ENCODE measurements around the gene EFEMP2. TPM values are rescaled to one million over a fixed set of nuclear protein-coding genes. Genes with fewer than 3 reads are reported as not detected.

The EFEMP2 gene
- polyA plus RNA-seq, result 1 to 10 TPM; 1.6 to 6.3 (median 3.6) TPM

DNA sequence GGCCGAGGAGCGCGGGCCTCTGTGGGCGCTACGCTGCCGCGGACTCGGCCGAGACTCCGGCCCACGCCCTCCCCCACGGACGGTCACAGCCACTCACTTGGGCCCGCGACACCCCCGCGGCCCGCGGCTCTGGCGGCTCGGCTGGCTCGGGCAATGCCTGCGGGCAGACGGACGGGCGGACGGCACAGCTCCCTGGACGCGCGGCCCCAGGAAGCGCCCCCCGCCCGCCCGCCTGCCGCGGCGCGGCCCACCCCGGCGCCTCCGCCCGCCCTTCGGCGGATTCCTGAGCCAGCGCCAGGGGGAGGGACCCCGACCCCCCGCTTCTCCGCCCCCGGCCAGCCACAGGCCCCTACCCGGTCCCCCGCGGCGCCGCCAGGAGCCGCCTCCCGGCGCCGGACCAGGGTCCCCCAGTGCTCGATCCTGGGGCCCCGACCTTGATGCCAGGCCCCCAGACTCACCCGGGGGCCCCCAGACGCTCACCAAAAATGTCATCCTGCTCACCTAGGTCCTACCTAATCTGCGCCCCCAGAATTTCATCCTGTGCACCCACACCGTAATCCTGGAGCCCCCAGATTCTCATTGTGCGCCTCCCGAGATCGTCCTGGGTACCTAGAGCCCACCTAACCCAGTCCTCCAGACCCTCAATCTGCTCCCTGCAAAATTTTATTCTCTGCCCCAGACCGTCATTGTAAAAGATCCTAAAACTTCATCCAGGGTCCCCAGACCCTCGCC is at the start of gene EFEMP2:
Gene EFEMP2 (minus strand): TSS at position 215 of the 732 bp plus-strand sequence. CDS start 446 bp downstream, outside the sequence.
- H3K27ac Mint-ChIP-seq, result peak within 1 kb of the TSS; percentile 76 to 92 (median 86)
- H3K9me3 Mint-ChIP-seq, result no peaks in the 10 kb centered on the region
- H3K36me3 Mint-ChIP-seq, result no peaks in the 10 kb centered on the region
- H3K27me3 Mint-ChIP-seq (ENCODE audit: low read depth in 3 of 3), result peaks cover 0 to 8% (median 0%) of the 10 kb centered on the region in 3 donors
- H3K4me3 Mint-ChIP-seq, result peak within 1 kb of the TSS; percentile 77 to 94 (median 89)
- H3K4me1 Mint-ChIP-seq, result peaks cover 23 to 45% of the 10 kb centered on the region in 2 donors
- DNase-seq, result no peak

DNA sequence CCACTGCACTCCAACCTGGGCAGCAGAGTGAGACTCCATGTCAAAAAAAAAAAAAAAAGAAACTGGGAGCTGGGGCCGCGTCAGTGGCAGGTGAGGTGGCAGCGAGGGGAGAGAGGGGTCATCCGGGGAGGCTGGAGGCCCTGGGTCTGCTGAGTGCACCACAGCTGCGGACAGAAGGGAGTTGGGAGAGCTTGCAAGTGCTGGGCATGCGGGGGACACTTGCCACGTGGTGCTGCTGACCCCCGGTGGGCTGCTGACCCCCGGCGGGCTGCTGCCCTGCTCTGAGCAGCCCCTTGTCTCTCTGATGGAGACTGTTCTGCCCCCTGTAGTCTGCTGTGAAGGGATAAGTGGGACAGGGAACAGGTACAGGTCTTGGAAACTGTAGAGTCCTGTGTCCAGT is 49.3 kb upstream of the EFEMP2 start:
- peaks cover 2 to 15% (median 4%) of the 10 kb centered on the region in 3 donors for H3K27me3 Mint-ChIP-seq (ENCODE audit: low read depth in 3 of 3)
- peak overlapping the region; percentile 8 to 30 (median 28) for H3K4me3 Mint-ChIP-seq
- no peak for DNase-seq
- H3K27ac Mint-ChIP-seq, result peak overlapping the region in 3 of 6 donors; percentile 5 to 47 (median 7)
- peaks cover 8 to 14% (median 13%) of the 10 kb centered on the region in 3 donors for H3K36me3 Mint-ChIP-seq
- peaks cover 0 to 1% (median 0%) of the 10 kb centered on the region in 6 donors for H3K9me3 Mint-ChIP-seq
- peaks cover 25 to 36% of the 10 kb centered on the region in 2 donors for H3K4me1 Mint-ChIP-seq

DNA sequence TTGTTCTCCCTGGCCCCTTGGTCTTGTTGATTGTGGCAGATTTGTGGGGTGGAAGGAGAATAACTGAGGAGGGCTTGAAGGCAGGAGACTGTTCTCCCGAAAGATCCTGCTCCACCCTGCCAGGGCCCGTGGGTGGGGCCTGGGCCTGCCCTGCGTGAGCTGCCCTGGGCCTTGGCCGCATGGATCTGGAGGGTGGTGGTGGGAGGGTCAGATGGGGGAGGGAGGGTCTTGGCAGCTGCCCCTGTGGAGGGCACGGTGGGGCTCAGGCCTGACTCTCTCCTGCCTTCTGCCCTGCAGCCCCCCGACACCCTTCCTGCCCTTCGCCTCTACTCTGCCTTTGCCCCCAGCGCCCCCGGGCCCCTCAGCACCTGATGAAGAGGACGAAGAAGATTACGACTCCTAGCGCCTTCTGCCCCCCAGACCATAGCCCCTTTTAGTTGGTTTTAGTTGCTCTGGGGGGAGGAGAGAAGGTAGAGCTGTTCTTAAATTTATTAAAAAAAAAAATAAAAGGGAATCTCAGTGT is 48.5 kb upstream of the EFEMP2 start:
- Mint-ChIP-seq H3K4me1 (peaks cover 31 to 42% of the 10 kb centered on the region in 2 donors), H3K9me3 (peaks cover 0 to 1% (median 0%) of the 10 kb centered on the region in 6 donors), H3K36me3 (peaks cover 8 to 15% (median 14%) of the 10 kb centered on the region in 3 donors), H3K27ac (peak overlapping the region in 1 of 6 donors; percentile 53), H3K27me3 (ENCODE audit: low read depth in 3 of 3) (peaks cover 2 to 15% (median 7%) of the 10 kb centered on the region in 3 donors), H3K4me3 (peak overlapping the region in 4 of 5 donors; percentile 88 to 95 (median 90))
- DNase-seq, result no peak

DNA sequence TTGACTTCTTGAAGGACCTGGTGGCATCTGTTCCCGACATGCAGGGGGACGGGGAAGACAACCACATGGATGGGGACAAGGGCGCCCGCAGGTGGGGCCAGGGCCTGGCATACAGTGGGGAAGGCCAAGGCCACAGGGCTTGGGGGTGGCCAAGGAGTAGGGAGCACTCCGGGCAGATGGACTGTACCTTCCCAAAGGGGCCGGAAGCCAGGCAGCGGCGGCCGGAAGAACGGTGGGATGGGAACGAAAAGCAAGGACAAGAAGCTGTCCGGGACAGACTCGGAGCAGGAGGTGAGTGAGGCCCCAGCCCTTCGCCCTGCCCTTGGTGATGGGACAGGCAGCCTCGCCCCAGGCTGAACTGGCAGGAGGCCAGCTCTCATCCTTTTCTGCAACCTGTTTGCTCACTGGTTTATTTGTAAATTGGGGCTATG is 47.8 kb upstream of the EFEMP2 start:
- DNase-seq, result no peak
- Mint-ChIP-seq H3K36me3 (peaks cover 8 to 15% (median 14%) of the 10 kb centered on the region in 3 donors), H3K27ac (peak overlapping the region; percentile 36 to 93 (median 78)), H3K9me3 (peaks cover 0 to 1% (median 0%) of the 10 kb centered on the region in 6 donors), H3K27me3 (ENCODE audit: low read depth in 3 of 3) (peaks cover 2 to 15% (median 7%) of the 10 kb centered on the region in 3 donors), H3K4me1 (peaks cover 31 to 42% of the 10 kb centered on the region in 2 donors), H3K4me3 (peak overlapping the region; percentile 88 to 95 (median 89))

DNA sequence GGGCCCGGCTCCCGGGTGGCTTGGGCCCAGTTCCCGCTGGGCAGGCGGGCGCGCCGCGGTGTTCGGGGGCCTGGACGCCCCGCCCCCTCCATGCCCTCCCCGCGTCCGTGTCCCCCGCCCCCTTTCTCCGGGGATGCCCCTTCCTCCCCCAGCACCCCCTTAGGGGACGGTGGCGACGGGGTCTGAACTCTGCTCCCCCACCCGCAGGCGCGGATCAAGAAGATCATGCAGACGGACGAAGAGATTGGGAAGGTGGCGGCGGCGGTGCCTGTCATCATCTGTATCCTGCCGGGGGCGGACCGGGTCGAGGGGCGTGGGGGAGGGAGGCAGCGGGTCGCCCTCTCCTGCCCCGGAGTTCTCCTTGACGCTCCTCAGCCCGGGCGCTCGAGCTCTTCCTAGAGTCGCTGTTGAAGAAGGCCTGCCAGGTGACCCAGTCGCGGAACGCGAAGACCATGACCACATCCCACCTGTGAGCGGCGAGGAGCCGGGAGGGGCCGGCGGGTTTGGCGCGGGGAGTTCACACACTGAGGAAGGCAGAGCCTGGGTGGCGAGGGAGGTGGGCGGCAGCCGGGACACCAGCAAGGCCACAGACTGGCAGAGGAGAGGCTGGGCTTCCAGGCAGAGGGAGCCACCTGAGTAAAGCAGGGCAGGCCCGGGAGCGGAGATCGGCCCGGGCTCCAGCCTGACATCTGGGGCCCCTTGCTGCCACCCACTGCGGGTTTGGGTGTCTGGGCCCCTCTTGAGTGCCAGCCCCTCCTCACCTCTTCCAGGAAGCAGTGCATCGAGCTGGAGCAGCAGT is 47.2 kb upstream of the EFEMP2 start:
- peaks cover 8 to 15% (median 14%) of the 10 kb centered on the region in 3 donors for H3K36me3 Mint-ChIP-seq
- peaks cover 37 to 48% of the 10 kb centered on the region in 2 donors for H3K4me1 Mint-ChIP-seq
- H3K4me3 Mint-ChIP-seq, result peak overlapping the region; percentile 88 to 95 (median 89)
- peaks cover 2 to 15% (median 9%) of the 10 kb centered on the region in 3 donors for H3K27me3 Mint-ChIP-seq (ENCODE audit: low read depth in 3 of 3)
- peak overlapping the region; percentile 75 to 93 (median 86) for H3K27ac Mint-ChIP-seq
- DNase-seq, result no peak
- peaks cover 0 to 1% (median 0%) of the 10 kb centered on the region in 6 donors for H3K9me3 Mint-ChIP-seq

DNA sequence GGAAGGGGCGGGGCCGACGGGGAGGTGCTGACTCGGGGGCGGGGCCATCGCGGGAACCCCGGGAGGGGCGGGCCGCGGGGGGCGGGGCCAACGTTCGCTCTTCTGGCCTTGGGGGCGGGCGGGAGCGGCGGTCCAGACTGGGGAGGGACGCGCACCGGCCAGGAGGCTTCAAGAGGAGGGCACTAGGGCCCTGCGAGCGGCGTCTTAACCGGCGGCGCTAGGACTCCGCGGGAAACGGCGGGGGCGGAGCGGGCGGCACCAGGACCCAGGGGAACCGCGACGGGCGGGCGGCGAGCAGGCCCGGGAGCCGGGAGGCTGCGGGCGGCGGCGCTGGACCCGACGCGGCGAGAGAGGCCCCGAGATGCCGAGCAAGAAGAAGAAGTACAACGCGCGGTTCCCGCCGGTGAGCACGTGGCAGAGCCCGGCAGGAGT is 46.6 kb upstream of the EFEMP2 start, which contains the start of gene DRAP1:
Gene DRAP1 (plus strand): TSS at position 286 of the 432 bp plus-strand sequence. CDS start 76 bp downstream, at position 362.
- peaks cover 8 to 15% (median 14%) of the 10 kb centered on the region in 3 donors for H3K36me3 Mint-ChIP-seq
- peaks cover 40 to 52% of the 10 kb centered on the region in 2 donors for H3K4me1 Mint-ChIP-seq
- DNase-seq, result peak; percentile 97 to 98 (median 98)
- peaks cover 2 to 15% (median 9%) of the 10 kb centered on the region in 3 donors for H3K27me3 Mint-ChIP-seq (ENCODE audit: low read depth in 3 of 3)
- H3K4me3 Mint-ChIP-seq, result peak within 1 kb of the TSS; percentile 88 to 95 (median 89)
- H3K9me3 Mint-ChIP-seq, result peaks cover 0 to 1% (median 0%) of the 10 kb centered on the region in 6 donors
- H3K27ac Mint-ChIP-seq, result peak within 1 kb of the TSS; percentile 75 to 93 (median 88)

DNA sequence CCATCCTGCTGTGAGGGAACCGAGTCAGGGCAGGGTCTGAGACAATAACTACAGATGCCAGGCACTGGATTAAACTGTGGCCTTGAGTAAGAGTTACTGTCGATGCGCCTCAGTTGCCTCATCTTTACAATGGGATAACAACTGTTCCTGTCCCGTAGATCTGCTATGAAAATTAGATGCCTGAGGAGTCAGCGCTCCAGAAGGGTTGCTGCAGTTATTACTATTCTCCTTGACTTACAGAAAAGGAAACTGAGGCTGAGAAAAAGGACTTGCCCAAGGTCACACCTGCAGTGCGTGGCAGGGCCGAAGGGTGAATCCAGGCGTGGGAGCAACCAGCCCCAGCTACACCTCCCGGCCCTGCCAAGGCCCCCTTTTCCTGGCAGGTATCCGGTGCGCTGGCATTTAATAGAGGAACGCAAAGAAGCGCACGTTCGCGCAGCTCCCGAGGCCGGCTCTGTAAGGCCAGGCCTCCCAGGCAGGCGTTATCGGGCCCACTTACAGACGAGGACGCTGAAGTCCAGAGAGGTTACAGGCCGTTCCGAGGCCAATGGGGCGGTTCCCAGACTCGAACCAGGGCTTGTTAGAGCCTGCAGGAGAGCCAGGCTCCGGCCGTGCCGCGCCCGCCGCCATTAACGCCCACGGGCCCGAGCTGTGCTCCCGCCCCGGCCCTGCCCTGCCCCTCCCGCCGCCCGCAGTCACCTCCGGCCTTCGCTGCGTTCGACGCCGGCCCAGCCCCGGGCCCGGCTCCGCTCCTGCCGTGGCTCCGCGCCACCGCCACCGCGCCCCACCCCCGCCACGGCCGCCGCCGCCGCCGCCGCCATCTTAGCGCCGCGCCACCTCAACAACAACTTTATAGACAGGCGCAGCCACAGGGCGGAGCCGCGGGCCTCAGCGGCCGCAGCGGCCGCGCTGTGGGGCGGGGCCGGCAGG is 45.9 kb upstream of the EFEMP2 start, which contains the start of gene C11orf68:
Gene C11orf68 (minus strand): TSS at position 852 of the 930 bp plus-strand sequence. CDS start 31 bp downstream, at position 821.
- Mint-ChIP-seq H3K36me3 (peaks cover 6 to 14% (median 13%) of the 10 kb centered on the region in 3 donors), H3K4me3 (peak within 1 kb of the TSS; percentile 88 to 95 (median 89)), H3K27ac (peak within 1 kb of the TSS; percentile 75 to 93 (median 88)), H3K9me3 (peaks cover 0 to 1% (median 0%) of the 10 kb centered on the region in 6 donors), H3K4me1 (peaks cover 40 to 52% of the 10 kb centered on the region in 2 donors), H3K27me3 (ENCODE audit: low read depth in 3 of 3) (peaks cover 2 to 15% (median 9%) of the 10 kb centered on the region in 3 donors)
- no peak for DNase-seq

DNA sequence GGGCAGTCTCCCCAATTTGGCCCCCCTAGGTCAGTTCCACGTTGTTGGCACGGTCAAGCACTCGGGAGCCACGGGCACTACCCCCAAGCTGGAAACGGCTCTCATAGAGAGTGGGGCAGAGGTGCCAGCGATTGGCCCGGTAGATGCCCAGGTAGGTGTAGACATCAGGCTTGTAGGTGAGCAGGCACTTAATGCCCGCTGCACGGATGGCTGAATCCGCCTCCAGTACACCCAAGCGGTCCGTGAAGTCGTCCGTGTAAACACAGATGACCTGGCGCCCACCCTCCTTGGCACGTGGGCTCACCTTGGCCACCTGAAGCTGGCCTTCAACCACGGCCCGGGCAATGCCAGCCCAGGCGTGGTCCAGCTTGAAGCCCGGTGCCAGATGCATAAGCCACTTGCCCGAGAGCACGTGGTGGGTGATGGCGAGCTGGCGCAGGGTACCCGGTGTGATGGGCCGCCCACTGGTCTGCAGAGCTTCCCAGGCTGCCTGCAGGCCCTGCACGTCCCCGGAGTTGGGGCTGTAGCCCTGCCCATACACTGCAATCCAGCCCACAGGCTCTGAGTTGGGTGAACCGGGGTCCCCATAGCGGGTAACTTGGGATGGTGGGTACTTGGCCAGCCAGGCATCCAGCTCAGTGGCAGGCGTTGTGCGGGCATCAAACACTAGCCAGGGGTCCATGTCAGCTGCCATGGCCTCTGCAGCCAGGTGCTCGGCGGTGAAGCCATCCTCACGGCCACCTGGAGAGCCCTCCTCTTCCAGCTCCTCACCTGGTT is 45.0 kb upstream of the EFEMP2 start:
- H3K4me1 Mint-ChIP-seq, result peaks cover 37 to 48% of the 10 kb centered on the region in 2 donors
- peaks cover 2 to 15% (median 9%) of the 10 kb centered on the region in 3 donors for H3K27me3 Mint-ChIP-seq (ENCODE audit: low read depth in 3 of 3)
- no peak for DNase-seq
- peaks cover 1 to 10% (median 6%) of the 10 kb centered on the region in 3 donors for H3K36me3 Mint-ChIP-seq
- H3K9me3 Mint-ChIP-seq, result peaks cover 0 to 1% (median 0%) of the 10 kb centered on the region in 6 donors
- H3K4me3 Mint-ChIP-seq, result peak overlapping the region; percentile 82 to 90 (median 88)
- peak overlapping the region; percentile 17 to 91 (median 86) for H3K27ac Mint-ChIP-seq

DNA sequence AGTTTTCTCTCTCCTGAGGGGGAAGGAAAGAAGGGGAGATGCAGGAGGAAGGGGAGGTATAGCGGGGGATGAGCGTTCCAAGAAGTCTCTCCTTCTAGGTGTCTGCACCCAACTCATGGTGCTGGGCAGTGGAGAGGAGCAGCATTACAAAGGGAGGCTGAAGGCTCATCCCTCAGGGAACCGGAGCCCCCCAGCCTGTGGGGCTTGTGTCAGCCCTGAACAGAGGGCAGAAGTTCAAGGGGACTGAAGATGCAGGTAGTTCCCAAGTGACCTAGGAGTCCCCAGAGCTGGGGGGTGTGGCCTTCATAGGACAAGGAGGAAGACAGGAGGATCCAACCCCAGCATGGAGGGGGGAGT is 44.5 kb upstream of the EFEMP2 start:
- H3K4me1 Mint-ChIP-seq, result peaks cover 32 to 43% of the 10 kb centered on the region in 2 donors
- H3K27me3 Mint-ChIP-seq (ENCODE audit: low read depth in 3 of 3), result peaks cover 2 to 13% (median 9%) of the 10 kb centered on the region in 3 donors
- H3K9me3 Mint-ChIP-seq, result peaks cover 0 to 1% (median 0%) of the 10 kb centered on the region in 6 donors
- H3K4me3 Mint-ChIP-seq, result peak overlapping the region; percentile 53 to 90 (median 88)
- H3K27ac Mint-ChIP-seq, result peak overlapping the region; percentile 34 to 71 (median 58)
- peaks cover 0 to 5% (median under 1%) of the 10 kb centered on the region in 3 donors for H3K36me3 Mint-ChIP-seq
- no peak for DNase-seq

DNA sequence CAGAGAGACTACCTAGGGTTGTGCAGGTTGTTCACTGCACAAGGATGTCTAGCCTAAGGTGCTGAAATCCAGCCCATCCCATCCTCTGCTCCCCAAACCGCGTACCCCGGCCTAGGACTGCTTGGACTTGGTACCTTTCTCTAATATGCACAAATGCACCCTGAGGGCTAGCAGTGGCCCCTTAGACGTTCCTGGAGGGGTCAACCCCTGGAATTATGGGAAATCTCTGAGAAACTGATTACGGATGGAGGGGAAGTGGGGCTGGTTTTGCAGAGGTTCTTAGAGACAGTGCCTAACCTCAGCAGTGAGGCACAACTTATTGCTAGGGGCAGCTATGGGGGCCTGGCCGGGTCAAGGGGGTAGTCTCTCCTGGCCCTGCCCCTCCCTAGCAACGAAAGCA is 43.8 kb upstream of the EFEMP2 start:
- H3K27ac Mint-ChIP-seq, result peak overlapping the region in 4 of 6 donors; percentile 3 to 70 (median 46)
- no peaks in the 10 kb centered on the region for H3K9me3 Mint-ChIP-seq
- peak overlapping the region; percentile 53 to 90 (median 88) for H3K4me3 Mint-ChIP-seq
- H3K4me1 Mint-ChIP-seq, result peaks cover 32 to 40% of the 10 kb centered on the region in 2 donors
- H3K36me3 Mint-ChIP-seq, result peaks cover 0 to 4% (median 0%) of the 10 kb centered on the region in 3 donors
- peaks cover 2 to 13% (median 9%) of the 10 kb centered on the region in 3 donors for H3K27me3 Mint-ChIP-seq (ENCODE audit: low read depth in 3 of 3)
- no peak for DNase-seq

DNA sequence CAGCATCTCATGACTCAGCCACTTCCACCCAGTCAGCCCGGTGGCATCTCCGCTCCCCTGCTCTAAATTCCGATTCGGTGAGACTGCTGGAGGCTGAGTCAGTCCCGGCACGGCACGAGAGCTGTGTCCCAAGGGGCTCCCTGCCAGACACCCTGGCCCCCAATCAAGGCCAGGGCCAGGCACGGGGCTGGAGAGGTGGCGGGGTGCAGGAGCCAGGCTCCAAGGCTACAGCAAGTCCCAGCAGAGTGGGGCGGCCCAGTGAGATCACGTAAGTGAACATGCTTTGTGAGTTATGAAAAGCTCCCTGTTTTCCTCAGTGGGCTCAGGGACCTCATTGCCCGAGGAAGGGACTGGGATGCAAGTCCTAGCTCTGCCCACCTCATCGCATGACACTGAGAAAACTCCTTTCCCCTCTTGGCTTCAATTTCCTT is 43.2 kb upstream of the EFEMP2 start:
- H3K4me3 Mint-ChIP-seq, result peak overlapping the region in 1 of 5 donors; percentile 89
- H3K27ac Mint-ChIP-seq, result no peak overlapping the region
- H3K9me3 Mint-ChIP-seq, result no peaks in the 10 kb centered on the region
- H3K36me3 Mint-ChIP-seq, result peaks cover 0 to 4% (median 0%) of the 10 kb centered on the region in 3 donors
- peaks cover 31 to 39% of the 10 kb centered on the region in 2 donors for H3K4me1 Mint-ChIP-seq
- DNase-seq, result no peak
- H3K27me3 Mint-ChIP-seq (ENCODE audit: low read depth in 3 of 3), result peaks cover 2 to 13% (median 9%) of the 10 kb centered on the region in 3 donors
